Lung microvascular endothelial cell (primary cell): Measurements from ENCODE around the gene IFI44. TPM values are rescaled to one million over a fixed set of nuclear protein-coding genes. Genes with fewer than 3 reads are reported as not detected.

ENCODE experiments used
- DNase-seq, 2 donors: peaks; one replicate each; pipeline versions ENCODE4 v3.0.0 to v3.0.0-alpha.2; 2010; ENCODE audit warnings: low read depth in 2 of 2
- total RNA-seq: library from RNA; depleted of rRNA; stranded (reverse); fragments of >200 nt; gene quantifications from 2 replicates; pipeline ENCODE4 v1.2.1, GENCODE V29; 2014

IFI44 gene, protein sequence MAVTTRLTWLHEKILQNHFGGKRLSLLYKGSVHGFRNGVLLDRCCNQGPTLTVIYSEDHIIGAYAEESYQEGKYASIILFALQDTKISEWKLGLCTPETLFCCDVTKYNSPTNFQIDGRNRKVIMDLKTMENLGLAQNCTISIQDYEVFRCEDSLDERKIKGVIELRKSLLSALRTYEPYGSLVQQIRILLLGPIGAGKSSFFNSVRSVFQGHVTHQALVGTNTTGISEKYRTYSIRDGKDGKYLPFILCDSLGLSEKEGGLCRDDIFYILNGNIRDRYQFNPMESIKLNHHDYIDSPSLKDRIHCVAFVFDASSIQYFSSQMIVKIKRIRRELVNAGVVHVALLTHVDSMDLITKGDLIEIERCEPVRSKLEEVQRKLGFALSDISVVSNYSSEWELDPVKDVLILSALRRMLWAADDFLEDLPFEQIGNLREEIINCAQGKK
- total RNA-seq: 3.2 and 15.0 TPM in 2 replicates

DNA sequence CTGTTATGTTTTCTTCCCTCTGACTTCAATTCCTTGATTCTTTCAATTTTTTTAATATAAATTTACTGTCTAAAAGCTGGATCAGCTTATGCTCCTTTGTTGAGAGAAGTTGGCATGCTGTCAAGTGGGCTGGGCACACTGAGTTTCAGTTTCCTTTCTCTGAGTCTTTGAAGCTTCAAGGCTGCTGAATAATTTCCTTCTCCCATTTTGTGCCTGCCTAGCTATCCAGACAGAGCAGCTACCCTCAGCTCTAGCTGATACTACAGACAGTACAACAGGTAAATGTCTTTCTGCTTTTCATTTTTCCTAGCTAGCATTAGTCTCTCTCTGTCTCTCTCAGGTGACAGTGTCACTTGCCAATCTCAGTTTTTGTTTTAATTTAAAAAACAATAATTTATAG is at the start of gene IFI44:
Gene IFI44 (plus strand): TSS at position 204 of the 400 bp plus-strand sequence. CDS start 365 bp downstream, outside the sequence.
- DNase-seq: peak; percentile 74 to 93

DNA sequence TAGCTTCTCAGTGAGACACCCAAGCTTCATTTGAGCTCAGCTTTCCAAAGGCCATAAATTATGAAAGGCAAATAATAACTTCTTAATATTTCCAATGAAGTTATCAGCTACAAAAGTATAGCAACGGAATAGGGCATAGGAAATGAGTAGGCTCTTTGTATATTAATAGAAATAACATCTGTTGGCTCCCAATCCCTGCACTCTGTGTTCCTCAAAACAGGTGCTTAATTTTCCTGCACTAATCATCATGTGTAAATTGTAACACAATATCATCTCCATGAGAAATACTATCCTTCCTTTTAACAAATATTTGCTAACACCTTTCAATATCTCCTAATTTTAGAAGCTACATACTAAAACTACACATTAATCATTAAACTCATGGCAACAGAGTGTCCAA is 48.6 kb upstream of the IFI44 start:
- DNase-seq: no peak

DNA sequence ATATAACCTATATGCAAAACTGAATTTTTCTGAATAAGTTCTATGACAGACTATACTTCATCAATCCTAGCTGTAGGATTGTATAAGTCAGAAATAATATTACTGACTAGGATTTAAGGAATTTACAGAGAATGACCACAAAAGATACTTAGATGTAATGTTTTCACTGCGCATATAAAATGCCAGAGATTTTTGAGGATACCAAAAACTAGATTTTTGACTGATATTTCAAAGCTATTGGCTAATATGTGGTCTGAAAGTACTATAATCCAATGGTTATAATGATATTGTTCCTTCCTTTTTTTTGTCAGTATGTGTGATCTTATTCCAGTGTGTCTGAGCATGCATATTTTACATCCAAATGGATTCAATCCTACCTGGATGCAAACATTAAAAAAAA is 46.4 kb upstream of the IFI44 start:
- DNase-seq: no peak

DNA sequence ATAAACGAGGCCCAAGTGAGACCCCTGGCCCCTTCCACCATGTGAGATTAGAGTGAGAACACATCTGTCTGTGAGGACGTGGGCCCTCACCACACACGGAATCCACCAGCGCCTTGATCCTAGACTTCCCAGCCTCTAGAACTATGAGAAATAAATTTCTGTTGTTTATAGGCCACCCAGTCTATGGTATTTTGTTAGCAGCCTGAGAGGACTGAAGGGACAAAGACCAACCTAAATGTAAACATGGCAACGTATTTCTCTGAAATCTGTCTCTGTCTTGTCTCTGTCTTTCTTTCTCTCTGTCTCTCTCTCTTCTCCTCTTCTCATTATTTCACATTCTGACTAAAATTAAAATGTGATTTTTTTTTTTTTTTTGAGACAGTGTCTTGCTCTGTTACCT is 45.0 kb upstream of the IFI44 start:
- no peak for DNase-seq

DNA sequence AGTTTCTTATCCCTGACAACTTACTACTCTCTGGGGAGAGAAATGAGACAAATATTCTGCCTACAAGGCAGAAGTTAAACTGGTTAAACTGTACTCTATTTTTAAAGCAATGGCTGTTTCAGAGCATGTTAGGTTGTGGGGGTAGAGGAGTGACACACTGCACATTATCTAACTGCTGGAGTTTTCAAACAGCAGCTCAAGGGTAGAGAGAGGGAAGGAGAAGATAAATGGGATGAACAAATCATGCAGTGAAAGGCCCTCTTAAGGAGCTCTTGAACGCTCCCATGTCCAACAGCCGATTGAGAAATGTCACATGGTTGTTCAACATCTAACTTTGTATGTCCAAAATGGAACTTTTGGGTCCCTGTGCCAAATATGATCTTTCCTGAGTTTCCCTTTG is 43.4 kb upstream of the IFI44 start:
- DNase-seq: no peak

DNA sequence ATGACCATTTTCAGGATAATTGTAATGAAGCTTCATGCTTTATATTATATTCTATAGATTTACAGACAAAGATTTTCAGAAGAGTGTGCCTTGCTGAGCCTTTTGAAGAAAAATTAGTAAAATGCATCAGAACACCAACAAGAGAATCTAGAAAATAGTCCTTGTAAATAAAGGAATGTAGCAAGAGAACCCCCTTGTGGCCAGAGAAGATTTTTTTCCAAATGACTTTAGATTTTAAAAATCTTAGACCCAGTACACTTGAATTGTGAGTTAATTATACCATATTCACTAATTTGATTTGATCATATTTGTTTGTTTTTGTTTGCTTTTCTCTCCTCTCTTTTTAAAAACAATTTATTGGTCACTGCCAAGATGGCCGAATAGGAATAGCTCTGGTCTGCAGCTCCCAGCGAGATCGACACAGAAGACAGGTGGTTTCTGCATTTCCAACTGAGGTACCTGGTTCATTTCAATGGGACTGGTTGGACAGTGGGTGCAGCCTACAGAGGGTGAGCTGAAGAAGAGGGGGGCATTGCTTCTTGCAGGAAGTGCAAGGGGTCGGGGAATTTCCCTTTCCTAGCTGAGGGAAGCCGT is 42.2 kb upstream of the IFI44 start:
- DNase-seq: peak; percentile 41 to 49

DNA sequence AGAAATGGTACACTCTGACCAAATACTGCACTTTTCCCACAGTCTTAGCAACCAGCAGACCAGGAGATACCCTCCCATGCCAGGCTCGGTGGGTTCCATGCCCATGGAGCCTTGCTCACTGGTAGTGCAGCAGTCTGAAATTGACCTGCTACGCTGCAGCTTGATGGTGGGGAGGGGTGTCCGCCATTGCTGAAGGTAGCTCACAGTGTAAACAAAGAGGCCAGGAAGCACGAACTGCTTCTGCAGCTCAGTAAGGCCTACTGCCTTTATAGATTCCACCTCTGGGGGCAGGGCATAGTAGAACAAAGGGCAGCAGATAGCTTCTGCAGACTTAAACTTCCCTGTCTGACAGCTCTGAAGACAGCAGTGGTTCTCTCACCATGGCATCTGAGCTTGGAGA is 41.7 kb upstream of the IFI44 start:
- DNase-seq: no peak

DNA sequence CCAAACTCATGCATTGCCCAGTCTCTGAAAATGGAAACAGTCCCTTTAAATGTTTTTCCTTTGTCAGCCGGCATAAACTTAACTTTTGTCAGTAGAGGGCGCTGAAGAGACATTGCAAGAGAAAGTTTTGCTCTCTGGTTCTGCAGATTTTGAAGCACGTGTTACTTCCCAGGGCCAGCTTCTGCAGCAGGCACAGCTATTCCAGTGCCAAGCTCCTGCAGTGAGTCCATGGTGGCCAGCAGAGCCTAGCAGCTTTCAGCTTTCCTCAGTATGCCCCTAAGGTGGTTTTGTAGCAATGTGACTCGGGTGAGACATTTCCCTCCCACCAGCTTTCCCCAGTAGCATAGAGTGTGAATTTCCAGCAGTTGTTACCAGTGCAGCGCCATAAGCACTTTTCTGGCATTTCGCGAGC is 32.0 kb upstream of the IFI44 start:
- DNase-seq: peak; percentile 86 to 89

DNA sequence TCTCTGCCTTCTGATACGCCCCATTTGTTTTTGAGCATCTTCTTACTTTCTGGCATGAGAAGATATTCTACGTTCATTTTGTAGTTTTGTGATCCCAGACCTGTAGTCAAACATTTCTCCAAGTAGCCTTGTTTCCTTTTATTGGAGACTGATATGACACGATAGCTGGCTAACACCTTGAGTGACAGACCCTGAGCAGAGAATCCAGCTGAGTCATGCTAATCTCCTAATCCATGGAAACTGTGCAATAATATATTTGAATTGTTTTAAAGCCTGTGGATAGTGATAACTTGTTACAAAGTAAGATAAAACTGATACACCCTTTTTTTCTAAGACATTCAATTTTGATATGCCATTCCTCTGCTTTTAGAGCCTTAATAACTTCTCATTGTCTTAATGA is 30.6 kb upstream of the IFI44 start:
- peak in 1 of 2 donors; percentile 10 for DNase-seq

DNA sequence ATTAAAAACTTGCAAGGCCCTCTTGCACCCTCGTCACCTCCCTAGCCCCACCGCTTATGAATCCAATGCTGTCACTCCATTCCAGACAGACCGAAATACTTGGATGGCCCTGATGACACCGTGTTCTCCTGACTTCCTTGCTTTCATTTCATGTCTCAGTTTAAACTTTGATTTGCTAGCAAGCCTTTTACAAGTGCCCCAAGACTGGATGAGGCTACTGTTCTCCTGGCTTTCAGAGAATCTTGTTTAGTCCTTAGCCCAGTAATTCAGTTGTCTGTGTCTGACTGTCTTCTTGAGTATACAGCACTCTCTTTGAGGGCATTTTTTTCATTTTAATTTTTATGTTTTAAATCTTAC is 30.2 kb upstream of the IFI44 start:
- peak in 1 of 2 donors; percentile 38 for DNase-seq

DNA sequence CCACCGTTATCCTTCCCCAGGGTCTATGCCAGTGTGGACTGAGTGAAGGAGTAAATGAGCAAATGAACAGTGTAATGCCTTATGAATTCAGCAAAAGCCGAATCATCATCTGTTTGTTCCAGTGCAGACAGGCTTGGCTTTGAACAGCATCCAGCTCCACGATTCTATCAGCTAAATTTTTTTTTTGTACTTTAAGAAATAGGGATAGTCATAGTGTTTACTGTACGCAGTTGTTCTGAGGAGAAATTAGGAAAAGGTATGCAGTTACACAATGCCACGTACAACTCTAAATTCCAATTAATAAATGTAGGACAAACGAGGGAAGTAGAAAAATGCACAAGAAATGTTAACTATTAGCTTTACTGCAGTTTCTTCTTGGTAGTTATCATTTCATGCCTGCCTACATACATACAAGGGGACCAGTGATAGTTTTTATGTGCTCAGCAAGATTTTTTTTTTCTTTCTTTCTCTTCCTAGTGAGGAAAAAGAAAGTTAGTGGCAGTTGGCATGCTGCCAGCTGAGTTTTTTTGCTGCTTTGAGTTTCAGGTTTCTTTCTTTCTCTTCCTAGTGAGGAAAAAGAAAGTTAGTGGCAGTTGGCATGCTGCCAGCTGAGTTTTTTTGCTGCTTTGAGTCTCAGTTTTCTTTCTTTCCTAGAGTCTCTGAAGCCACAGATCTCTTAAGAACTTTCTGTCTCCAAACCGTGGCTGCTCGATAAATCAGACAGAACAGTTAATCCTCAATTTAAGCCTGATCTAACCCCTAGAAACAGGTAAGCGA is 29.6 kb upstream of the IFI44 start, which contains the start of gene IFI44L:
Gene IFI44L (plus strand): TSS at position 646 of the 777 bp plus-strand sequence. CDS start 7,468 bp downstream, outside the sequence.
- DNase-seq: peak in 1 of 2 donors; percentile 65

DNA sequence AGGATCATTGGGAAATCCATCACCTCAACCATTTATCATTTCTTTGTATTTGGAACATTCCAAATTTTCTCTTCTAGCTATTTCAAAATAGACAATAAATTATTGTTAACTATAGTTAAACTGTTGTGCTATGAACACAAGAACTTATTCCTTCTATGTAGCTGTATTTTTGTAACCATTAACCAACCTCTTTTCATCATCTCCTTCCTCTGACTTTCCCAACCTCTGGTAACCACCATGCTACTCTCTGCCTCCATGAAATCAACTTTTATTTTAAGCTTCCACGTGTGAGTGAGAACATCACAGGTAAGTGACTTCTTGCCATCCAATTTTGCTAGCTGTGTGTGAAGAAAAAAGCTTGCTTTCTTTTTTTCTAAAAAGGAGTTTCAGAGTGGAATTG is 29.0 kb upstream of the IFI44 start:
- DNase-seq: peak in 1 of 2 donors; percentile 9

DNA sequence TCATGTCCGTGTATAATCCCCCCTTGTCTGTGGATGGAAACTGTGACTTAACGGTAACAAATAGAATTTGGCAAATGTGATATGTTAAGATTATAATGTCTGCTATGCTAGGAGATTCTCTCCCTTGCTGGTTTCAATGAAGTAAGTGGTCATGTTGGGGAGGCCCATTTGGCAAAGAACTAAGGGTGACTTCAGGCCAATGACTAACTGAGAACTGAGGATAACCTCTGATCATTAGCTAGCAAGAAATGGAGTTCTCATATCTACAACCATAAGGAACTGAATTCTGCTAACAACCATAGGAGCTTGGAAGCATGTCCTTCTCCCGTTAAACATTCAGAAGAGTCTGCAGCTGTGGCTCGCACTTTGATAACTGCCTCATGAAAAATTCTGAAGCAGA is 27.1 kb upstream of the IFI44 start:
- peak in 1 of 2 donors; percentile 4 for DNase-seq

DNA sequence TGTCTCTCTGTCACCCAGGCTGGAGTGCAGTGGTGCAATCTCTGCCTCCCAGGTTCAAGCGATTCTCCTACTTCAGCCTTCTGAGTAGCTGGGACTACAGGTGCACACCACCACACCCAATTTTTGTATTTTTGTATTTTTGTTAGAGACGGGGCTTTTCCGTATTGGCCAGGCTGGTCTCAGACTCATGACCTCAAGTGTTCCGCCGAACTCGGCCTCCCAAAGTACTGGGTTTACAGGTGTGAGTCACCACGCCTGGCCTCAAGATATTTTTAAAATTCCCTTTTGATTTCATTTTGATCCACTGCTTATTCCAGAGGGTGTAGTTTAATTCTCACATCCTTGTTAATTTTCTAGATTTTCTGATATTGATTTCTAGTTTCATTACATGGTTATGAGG is 25.6 kb upstream of the IFI44 start:
- DNase-seq: no peak

DNA sequence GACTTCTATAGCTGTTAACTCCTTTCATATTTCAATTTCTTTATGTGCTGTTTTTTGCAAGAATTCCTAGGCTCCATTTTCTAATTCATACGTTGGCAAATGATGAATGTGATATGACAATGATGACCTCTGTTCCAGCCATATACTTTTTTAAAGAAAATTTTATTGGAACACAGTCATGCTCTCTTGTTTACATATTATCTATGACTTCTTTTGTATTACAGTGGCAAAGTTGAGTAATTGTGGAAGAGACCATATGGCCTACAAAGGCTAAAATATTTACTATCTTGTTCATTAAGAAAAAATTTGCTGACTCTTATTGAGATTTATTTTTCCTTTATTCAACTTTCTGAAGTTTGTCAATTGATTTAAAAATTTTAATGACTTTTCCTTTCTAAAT is 22.3 kb upstream of the IFI44 start:
- no peak for DNase-seq

DNA sequence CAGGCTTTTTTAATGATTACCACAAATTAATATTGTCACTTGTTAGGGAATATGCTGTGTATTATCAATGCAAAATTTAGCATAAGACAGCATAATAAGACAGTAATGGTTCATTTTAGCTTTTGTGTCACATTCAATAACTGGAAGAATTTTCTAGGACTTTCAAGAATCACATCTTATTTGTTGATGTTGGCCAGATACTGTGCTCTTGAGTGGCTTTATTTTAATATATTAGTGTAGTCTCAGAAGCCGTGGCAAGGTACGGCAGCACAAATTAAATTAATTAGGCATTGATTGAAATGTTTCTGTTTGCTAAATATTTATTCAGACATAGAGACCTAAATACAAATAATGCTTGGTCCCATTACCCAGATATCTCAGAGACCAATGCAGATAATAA is 19.0 kb upstream of the IFI44 start:
- DNase-seq: no peak

DNA sequence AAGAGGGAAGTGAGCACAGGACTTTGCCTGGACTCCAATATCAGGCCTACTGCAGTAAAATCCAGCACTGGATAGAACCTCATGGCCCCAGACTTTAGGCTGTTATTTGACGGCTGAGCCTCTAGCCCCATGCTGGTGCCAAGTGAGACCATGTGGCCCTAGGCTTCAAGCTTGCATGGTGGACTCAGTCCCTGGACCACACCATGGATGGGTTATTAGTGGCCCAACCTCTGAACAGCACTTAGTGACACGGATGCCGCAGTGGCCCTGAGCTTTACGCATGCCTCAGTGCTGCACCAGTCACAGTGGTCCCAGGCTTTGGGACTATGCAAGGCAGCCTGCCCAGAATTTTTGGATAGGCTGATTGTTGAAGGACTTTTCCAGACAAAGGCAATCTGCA is 16.4 kb upstream of the IFI44 start:
- no peak for DNase-seq

DNA sequence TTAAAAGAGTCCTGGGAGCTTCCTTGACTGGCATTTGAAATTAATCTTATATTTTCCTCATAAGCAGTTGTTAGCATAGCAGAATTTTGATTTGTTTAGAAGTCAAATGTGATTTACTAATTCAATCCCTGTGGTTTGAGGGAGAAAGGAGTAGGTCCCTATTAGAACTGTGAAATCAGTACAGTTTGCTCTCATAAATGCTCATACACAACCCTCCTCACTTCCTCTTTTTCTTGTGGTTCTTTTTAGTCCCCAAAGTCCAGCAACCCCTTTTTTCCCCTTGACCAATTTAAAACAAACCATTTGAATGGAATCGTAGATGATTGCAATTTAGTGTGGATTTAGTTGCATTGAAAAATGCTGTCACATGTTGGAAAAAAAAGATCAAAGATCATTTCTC is 9.2 kb upstream of the IFI44 start:
- DNase-seq: no peak

DNA sequence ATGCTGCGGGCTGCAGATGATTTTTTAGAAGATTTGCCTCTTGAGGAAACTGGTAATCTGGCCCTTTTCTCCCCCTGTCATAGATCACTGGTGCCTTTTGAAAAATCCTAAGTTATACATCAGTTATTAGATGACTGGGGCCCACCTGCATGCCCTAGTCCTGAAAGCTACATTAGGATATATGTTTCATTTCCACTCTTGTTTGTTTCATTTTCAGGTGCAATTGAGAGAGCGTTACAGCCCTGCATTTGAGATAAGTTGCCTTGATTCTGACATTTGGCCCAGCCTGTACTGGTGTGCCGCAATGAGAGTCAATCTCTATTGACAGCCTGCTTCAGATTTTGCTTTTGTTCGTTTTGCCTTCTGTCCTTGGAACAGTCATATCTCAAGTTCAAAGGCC is 8.1 kb upstream of the IFI44 start:
- no peak for DNase-seq

DNA sequence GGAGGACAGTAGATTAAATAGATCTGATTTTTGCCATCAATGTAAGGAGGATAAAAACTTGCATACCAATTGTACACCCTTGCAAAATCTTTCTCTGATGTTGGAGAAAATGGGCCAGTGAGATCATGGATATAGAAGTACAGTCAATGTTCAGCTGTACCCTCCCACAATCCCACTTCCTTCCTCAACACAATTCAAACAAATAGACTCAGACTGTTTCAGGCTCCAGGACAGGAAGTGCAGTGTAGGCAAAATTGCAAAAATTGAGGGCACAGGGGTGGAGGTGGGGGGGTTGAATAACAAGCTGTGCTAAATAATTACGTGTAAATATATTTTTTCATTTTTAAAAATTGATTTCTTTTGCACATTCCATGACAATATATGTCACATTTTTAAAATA is 3.9 kb upstream of the IFI44 start:
- DNase-seq: peak; percentile 46 to 67

DNA sequence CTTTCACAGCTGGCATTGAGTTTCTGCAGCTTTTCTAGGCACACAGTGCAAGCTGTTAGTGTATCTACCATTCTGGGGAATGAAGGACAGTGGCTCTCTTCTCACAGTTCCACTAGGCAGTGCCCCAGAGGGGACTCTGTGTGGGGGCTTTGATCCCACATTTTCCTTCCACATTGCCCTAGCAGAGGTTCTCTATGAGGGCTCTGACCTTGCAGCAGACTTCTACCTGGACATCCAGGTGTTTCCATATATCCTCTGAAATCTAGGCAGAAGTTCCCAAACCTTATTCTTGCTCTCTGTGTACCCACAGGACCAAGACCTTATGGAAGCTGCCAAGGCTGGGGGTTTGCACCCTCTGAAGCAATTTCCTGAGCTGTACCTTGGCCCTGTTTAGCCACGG is 2.4 kb upstream of the IFI44 start:
- DNase-seq: no peak

DNA sequence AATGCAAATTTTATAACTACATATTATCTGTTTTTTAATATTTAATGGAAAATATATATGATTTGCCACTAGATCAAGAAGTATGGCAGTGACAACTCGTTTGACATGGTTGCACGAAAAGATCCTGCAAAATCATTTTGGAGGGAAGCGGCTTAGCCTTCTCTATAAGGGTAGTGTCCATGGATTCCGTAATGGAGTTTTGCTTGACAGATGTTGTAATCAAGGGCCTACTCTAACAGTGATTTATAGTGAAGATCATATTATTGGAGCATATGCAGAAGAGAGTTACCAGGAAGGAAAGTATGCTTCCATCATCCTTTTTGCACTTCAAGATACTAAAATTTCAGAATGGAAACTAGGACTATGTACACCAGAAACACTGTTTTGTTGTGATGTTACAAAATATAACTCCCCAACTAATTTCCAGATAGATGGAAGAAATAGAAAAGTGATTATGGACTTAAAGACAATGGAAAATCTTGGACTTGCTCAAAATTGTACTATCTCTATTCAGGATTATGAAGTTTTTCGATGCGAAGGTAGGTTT is 556 bp downstream of the IFI44 start:
- DNase-seq: peak; percentile 4 to 26
